Measurements from ENCODE around the gene HAVCR1.

- TF ChIP-seq CTCF (conservative IDR thresholded peaks at IDR 0.05) (no peak), ZFX (IDR thresholded peaks at IDR 0.05) (no peak)
These were observed 34.5 kb downstream of the HAVCR1 start for GRCh38 chr5:157024208-157024959.

Measured in C4-2B (cell line).